Measurements from ENCODE around the gene SLC2A5.

DNA sequence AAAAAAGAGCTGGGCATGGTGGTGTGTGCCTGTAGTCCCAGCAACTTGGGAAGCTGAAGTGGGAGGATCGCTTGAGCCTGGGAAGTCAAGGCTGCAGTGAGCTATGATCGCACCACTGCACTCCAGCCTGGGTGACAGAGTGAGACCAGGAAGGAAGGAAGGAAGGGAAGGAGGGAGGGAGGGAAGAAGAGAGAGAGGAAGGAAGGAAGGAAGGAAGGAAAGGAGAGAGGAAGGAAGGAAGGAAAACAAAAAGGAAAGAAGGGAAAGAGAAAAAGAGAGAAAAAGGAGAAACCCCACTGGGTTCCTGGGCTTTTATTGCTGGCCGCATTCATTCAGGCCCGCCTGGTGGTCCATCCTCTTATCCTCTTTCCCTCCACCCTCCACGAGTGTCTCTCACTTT, 53.0 kb downstream of the SLC2A5 start:
- TF ChIP-seq POLR2AphosphoS5 (IDR thresholded peaks at IDR 0.05; ENCODE audit: insufficient read depth in 1 of 2, low read depth in 1 of 2) (no peak), POLR2A (IDR thresholded peaks at IDR 0.05) (no peak)
- TF ChIP-seq, protein P1, sequence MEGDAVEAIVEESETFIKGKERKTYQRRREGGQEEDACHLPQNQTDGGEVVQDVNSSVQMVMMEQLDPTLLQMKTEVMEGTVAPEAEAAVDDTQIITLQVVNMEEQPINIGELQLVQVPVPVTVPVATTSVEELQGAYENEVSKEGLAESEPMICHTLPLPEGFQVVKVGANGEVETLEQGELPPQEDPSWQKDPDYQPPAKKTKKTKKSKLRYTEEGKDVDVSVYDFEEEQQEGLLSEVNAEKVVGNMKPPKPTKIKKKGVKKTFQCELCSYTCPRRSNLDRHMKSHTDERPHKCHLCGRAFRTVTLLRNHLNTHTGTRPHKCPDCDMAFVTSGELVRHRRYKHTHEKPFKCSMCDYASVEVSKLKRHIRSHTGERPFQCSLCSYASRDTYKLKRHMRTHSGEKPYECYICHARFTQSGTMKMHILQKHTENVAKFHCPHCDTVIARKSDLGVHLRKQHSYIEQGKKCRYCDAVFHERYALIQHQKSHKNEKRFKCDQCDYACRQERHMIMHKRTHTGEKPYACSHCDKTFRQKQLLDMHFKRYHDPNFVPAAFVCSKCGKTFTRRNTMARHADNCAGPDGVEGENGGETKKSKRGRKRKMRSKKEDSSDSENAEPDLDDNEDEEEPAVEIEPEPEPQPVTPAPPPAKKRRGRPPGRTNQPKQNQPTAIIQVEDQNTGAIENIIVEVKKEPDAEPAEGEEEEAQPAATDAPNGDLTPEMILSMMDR (IDR thresholded peaks at IDR 0.05): no peak
